IgD-negative memory B cell (primary cell): Measurements from ENCODE around the gene SGK2. TPM values are rescaled to one million over a fixed set of nuclear protein-coding genes. Genes with fewer than 3 reads are reported as not detected.

Source experiments
- H3K27ac Mint-ChIP-seq, 3 donors: one replicate each; pipeline ENCODE4 v1.8.0; 2020 to 2022; ENCODE audit warnings: mild to moderate bottlenecking in 3 of 3, mixed read lengths in 3 of 3, moderate library complexity in 1 of 3
- H3K27me3 Mint-ChIP-seq: one replicate; pipeline ENCODE4 v1.8.0; 2021; ENCODE audit warnings: mixed read lengths
- H3K36me3 Mint-ChIP-seq: one replicate; pipeline ENCODE4 v1.8.0; 2020; ENCODE audit warnings: mild to moderate bottlenecking, mixed read lengths
- H3K4me1 Mint-ChIP-seq, 3 donors: one replicate each; pipeline ENCODE4 v1.8.0; 2020 to 2022; ENCODE audit warnings: mixed read lengths in 3 of 3, mild to moderate bottlenecking in 1 of 3
- H3K4me3 Mint-ChIP-seq, 4 donors: one replicate each; pipeline ENCODE4 v1.8.0; 2020 to 2022; ENCODE audit warnings: mild to moderate bottlenecking in 4 of 4, mixed read lengths in 4 of 4, moderate library complexity in 3 of 4
- H3K9me3 Mint-ChIP-seq, 3 donors: one replicate each; pipeline ENCODE4 v1.8.0; 2020 to 2021; ENCODE audit warnings: mixed read lengths in 3 of 3, mild to moderate bottlenecking in 1 of 3
- polyA plus RNA-seq: library from polyadenylated mRNA; unstranded; fragments of 300-500 nt; fragmentation: Illumina TruSeq; gene quantifications from one replicate; pipeline ENCODE4 v1.2.3, GENCODE V29; 2021

Gene SGK2
- polyA plus RNA-seq, 1 donor from 2014 or later = not detected

DNA sequence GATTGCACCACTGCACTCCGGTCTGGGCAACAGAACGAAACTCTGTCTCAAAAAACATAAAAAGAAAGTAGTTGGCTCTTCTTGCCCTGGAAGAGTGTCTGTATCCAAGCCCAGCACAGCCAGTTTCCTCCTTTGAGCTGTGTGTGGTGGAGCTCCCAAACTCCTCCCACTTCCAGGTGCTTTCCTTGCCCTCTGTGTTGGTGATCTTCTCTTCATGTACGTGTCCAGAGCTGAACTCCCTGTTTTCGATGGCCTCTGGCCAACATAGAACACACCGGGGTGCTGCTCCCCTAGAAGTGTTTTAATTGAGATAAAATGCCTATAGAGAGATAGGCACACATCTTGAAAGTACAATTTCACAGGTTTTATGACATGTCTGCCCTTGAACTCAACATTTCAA lies 16.7 kb upstream of the SGK2 start:
- no peaks in the 10 kb centered on the region for H3K36me3 Mint-ChIP-seq
- no peaks in the 10 kb centered on the region for H3K4me1 Mint-ChIP-seq
- no peak overlapping the region for H3K4me3 Mint-ChIP-seq
- H3K27me3 Mint-ChIP-seq = no peaks in the 10 kb centered on the region
- H3K27ac Mint-ChIP-seq = no peak overlapping the region
- H3K9me3 Mint-ChIP-seq = no peaks in the 10 kb centered on the region

DNA sequence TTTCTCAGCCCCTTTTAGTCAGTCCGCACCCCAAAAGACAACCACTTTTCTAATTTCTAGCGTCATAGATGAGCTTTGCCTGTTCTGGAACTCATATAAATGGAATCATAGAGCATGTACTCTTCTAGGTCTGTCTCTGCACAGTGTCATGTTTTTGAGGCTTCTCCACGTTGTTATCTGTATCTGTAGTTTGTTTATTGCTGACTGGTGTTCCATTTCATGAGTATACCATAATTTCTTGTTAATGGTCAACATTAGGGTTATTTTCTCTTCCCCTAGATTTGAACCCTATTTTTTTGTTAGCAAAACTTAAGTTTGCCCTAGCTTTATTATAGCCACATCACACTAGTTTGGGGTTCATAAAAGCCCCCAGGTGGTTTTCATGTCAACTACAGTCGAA lies 16.2 kb upstream of the SGK2 start:
- no peak overlapping the region for H3K4me3 Mint-ChIP-seq
- peaks cover 0 to 3% (median 2%) of the 10 kb centered on the region in 3 donors for H3K9me3 Mint-ChIP-seq
- H3K27me3 Mint-ChIP-seq = no peaks in the 10 kb centered on the region
- H3K36me3 Mint-ChIP-seq = peaks cover 3% of the 10 kb centered on the region
- no peaks in the 10 kb centered on the region for H3K4me1 Mint-ChIP-seq
- H3K27ac Mint-ChIP-seq = no peak overlapping the region

DNA sequence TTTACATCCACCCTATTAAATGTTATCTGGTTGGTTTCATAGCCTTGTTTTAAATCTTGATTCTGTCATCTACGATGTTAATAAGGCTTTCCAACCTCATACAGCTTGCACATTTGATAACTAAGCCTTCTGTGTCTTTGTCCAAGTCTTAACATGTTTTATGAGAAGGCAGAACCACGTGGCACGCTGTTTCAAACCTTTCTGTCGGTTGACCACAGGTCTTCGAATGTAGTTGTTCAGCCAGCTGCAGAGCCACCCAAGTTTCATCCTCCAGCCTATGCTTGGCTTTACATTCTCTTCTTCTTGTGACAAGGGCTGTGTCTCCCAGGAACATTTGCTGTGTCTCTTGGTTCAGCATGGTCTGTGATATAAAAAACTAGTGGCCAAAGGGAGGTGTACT lies 15.7 kb upstream of the SGK2 start:
- no peaks in the 10 kb centered on the region for H3K27me3 Mint-ChIP-seq
- peaks cover 3% of the 10 kb centered on the region for H3K36me3 Mint-ChIP-seq
- H3K4me1 Mint-ChIP-seq = no peaks in the 10 kb centered on the region
- no peak overlapping the region for H3K4me3 Mint-ChIP-seq
- H3K27ac Mint-ChIP-seq = peak overlapping the region in 1 of 3 donors; percentile 32
- peaks cover 0 to 3% (median 2%) of the 10 kb centered on the region in 3 donors for H3K9me3 Mint-ChIP-seq

DNA sequence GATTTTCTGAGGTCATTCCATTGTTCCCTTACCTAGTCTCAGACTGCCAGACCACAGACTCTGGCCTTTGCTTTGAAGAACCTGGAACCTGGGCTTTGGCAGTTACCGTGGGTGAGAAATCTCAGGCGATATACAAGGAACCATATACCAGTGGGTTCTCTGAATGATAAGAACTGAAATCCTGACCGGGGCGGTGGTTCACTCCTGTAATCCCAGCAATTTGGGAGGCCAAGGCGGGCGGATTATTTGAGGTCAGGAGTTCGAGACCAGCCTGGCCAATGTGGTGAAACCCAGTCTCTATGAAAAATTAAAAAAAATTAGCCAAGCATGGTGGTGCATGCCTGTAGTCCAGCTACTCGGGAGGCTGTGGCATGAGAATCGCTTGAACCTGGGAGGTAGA lies 14.3 kb upstream of the SGK2 start:
- H3K36me3 Mint-ChIP-seq = peaks cover 5% of the 10 kb centered on the region
- H3K27ac Mint-ChIP-seq = no peak overlapping the region
- H3K4me1 Mint-ChIP-seq = no peaks in the 10 kb centered on the region
- no peaks in the 10 kb centered on the region for H3K27me3 Mint-ChIP-seq
- peaks cover 0 to 3% (median 2%) of the 10 kb centered on the region in 3 donors for H3K9me3 Mint-ChIP-seq
- H3K4me3 Mint-ChIP-seq = no peak overlapping the region

DNA sequence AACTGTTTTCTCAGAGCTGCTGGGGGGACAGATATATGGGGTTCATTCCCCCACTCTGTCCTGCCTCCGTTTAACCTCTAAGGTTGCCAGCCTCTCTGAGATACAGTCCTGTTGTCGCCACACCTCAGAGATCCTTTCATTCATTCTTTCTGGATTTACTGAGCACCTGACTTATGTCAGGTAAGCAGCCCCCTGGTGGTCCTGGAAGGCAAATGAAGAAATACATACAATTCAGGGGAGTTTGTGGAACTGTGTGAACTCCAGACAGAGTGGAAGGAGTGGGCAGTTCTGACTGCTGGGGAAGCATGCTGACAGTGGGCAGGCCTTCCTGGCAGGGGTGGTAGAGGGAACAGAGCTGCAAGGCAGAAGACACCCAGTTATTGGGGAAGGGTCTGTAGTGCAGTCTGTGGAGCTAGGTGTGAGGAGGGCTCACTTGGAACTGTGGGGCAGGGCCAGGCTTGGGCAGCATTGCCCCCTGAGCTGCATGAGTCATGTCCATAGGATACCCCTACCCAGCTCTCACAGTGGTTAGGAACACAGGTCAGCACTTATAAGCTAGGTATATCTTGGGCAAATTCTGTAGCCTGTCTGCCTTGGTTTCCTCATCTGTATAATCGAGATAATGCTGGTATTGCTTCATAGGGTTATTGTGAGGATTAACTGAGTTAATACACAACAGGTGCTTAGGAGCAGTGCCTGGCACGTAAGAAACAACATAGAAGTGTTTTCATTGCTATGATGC lies 12.8 kb upstream of the SGK2 start:
- Mint-ChIP-seq H3K9me3 (peaks cover 0 to 3% (median 2%) of the 10 kb centered on the region in 3 donors), H3K27ac (no peak overlapping the region), H3K36me3 (peaks cover 5% of the 10 kb centered on the region), H3K4me3 (no peak overlapping the region), H3K27me3 (no peaks in the 10 kb centered on the region), H3K4me1 (no peaks in the 10 kb centered on the region)

DNA sequence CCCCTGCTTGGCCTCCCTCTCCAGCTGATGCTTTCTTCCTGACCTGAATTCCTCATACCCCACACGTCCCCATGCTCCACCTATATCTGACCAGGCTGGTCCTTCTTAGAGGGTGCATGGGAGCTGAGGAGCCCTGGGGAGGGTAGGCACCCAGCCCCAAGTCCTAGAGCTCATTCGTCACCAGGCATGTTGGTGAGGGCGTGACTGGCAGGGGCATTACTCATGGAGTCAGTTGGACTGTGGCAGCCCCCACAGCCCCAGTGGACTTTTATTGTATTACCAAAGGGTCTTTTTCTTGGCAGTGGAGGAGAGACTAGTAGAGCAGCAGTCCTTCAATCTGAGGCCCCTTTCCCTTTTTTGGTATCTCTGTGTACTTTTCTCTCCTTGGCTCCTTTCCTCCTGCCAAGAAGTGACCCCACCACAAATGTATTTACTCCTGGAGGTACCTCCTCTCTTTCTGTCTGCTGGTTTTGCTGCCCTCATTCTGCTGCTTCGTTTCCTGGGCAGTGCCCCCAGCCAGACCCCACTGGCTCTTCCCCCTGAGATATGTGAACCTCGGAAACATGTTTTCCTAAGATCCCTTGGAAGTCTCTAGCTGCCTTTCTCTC lies 10.4 kb upstream of the SGK2 start:
- Mint-ChIP-seq H3K27me3 (no peaks in the 10 kb centered on the region), H3K9me3 (peaks cover 0 to 3% (median 2%) of the 10 kb centered on the region in 3 donors), H3K4me3 (no peak overlapping the region), H3K4me1 (peaks cover 0 to 4% (median 0%) of the 10 kb centered on the region in 3 donors), H3K36me3 (peaks cover 8% of the 10 kb centered on the region), H3K27ac (peak overlapping the region in 1 of 3 donors; percentile 71)

DNA sequence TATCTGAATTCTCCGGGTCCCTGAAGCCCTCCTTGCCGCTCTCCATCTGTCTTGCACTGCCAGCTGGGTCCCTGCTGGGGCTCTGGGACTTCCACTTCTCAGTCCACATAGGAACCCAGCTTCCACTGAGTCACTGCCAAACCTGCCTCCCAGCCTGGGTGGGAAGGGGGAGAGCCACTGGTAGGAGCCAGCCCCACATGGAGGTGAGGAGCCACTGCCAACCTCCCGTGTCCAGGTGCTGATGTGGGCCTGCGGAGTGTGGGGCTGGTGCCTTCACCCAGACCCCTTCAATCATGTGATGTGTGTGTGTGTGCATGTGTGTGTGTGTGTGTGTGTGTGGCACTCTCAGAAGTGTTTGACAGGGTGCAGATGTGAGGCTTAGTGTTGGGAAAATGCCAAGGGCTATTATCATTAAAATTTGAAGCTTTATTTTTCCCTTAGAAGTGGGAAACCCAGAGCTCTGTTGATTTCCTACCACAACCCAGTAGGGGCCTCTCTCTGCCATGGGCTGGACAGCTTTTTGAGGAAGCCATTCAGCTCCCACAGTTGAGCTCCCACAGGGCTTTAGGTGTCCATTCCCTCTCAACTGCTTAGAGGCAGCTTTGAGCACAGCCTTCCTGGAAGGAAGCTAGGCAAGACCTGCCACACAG lies 9.3 kb upstream of the SGK2 start:
- Mint-ChIP-seq H3K36me3 (peaks cover 8% of the 10 kb centered on the region), H3K4me1 (peaks cover 0 to 4% (median 0%) of the 10 kb centered on the region in 3 donors), H3K9me3 (peaks cover 0 to 3% (median 2%) of the 10 kb centered on the region in 3 donors), H3K27ac (no peak overlapping the region), H3K4me3 (no peak overlapping the region), H3K27me3 (no peaks in the 10 kb centered on the region)

DNA sequence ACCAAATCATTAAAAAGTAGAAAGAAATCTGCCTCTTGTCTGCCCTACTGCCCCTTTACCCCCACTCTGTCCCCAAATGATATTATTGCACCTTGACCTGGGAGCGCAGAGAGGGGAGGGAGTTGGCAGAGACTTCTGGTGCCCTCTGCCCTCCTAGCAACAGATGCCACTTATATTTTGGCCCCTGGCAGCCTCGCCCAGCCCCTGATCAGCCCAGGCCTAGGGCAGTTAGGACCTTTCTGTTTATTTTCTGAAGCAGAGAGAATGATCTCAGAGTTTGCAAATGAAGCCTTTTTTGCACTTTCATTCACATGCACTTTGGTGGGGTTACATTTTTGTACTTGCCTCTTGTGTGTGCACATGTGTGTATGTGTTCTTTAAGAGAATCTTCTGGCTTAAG lies 8.4 kb upstream of the SGK2 start:
- H3K27ac Mint-ChIP-seq = no peak overlapping the region
- H3K36me3 Mint-ChIP-seq = peaks cover 8% of the 10 kb centered on the region
- no peaks in the 10 kb centered on the region for H3K27me3 Mint-ChIP-seq

DNA sequence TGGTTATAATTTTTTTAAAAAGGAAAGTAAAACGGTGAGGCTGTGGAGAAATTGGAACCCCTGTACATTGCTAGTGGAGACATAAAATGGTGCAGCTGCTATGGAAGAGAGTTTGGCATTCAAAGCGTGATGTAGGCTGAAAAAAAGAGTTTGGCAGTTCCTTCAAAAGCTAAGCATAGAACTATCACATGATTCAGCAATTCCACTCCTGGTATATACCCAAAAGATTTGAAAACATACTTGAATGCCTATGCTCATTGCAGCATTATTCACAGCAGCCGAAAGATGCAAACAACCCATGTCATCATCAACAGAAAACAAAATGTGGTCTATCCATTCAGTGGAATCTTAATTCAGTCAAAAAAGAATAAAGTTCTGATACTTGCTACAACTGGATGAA lies 4.5 kb upstream of the SGK2 start:
- H3K4me3 Mint-ChIP-seq = no peak overlapping the region
- peaks cover 0 to 4% (median 0%) of the 10 kb centered on the region in 3 donors for H3K4me1 Mint-ChIP-seq
- H3K27ac Mint-ChIP-seq = no peak overlapping the region
- H3K27me3 Mint-ChIP-seq = peaks cover 4% of the 10 kb centered on the region
- peaks cover 3% of the 10 kb centered on the region for H3K36me3 Mint-ChIP-seq
- H3K9me3 Mint-ChIP-seq = no peaks in the 10 kb centered on the region

More for the DNA sequence above, 8.4 kb upstream of the SGK2 start:
- Mint-ChIP-seq H3K4me1 (peaks cover 0 to 4% (median 0%) of the 10 kb centered on the region in 3 donors), H3K9me3 (peaks cover 0 to 3% (median 2%) of the 10 kb centered on the region in 3 donors), H3K4me3 (no peak overlapping the region)

DNA sequence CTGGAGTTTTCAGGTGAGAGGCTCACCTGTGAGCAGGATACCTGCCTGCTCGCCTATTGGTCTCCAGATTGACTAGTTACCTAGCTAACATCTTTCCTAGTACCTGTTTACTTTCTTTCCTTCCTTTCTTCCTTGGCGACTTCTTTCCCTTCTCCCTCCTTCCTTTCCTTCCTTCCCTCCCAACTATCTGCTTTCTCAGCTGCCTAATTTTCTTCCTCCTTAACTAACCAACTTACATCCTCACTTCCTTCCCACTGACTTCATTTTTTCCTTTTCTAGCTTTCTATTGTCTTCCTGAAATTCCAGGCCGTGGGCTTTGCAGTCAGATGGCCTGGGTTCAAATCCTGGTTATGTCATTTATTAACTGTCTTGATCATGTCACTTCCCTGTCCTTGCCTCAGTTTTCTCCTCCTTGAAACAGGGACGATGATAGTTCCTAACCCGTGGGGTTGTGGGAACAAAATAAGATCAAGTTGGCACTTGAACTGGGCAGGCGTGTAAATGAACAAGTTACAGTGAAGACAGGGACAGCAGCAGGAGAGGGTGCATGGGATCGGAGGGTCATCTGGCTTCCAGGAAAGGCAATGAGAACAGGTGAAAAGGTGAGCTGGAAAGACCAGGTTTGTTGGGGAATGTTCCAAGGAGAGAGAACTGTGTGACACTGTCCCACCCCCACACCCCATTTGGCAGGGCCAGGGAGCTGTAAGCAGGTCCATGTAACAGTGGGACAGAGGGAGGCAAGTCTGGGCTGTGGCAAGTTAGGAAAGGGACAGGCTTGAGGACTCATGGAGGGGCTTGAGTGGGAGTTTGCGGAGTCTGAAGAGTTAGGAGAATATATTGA lies 540 bp downstream of the SGK2 start:
- Mint-ChIP-seq H3K27me3 (peaks cover 4% of the 10 kb centered on the region), H3K4me1 (peaks cover 0 to 1% (median 0%) of the 10 kb centered on the region in 3 donors), H3K36me3 (no peaks in the 10 kb centered on the region), H3K4me3 (no peak overlapping the region), H3K27ac (no peak overlapping the region), H3K9me3 (no peaks in the 10 kb centered on the region)

DNA sequence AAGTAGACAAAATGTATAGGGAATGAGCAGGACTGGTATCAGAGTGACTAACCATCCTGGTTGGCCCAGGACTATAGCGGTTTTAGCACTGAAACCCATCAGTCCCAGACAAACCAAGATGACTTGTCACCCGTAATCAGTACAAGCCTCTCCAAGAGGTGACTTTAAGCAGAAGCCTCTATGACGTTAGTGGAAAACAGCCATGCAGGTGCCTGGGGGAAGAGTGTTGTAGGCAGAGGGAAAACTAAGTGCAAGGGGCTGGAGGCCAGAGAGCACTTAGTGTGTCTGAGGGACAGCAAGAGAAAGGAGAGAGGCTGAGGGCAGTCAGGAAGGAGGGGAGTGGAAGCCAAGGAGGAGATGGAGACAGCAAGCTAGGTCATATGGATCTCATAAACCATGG lies 2.1 kb downstream of the SGK2 start:
- Mint-ChIP-seq H3K36me3 (no peaks in the 10 kb centered on the region), H3K4me1 (peaks cover 0 to 1% (median 0%) of the 10 kb centered on the region in 3 donors), H3K9me3 (no peaks in the 10 kb centered on the region), H3K27ac (peak overlapping the region in 1 of 3 donors; percentile 26), H3K27me3 (peaks cover 4% of the 10 kb centered on the region), H3K4me3 (no peak overlapping the region)

DNA sequence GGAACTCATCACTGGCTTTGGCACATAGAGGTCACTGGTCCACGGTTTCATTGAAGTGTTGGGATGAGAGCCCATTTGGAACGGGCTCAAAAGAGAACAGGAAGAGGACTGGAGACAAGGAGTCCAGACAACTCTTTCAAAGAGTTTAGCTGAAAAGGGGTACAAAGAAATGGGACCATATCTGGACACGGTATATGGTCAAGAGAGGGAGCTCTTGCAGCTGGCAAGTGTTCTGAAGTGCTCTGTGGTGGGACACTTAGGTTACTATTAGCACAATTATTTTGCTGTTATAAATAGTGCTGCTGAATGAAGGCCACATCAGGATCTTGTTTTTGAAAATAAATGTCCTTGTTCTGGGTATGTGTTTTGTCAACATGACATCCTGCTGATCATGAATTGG lies 4.6 kb downstream of the SGK2 start:
- Mint-ChIP-seq H3K36me3 (no peaks in the 10 kb centered on the region), H3K27me3 (peaks cover 3% of the 10 kb centered on the region), H3K4me3 (no peak overlapping the region), H3K4me1 (peaks cover 0 to 1% (median 0%) of the 10 kb centered on the region in 3 donors), H3K27ac (no peak overlapping the region), H3K9me3 (no peaks in the 10 kb centered on the region)

DNA sequence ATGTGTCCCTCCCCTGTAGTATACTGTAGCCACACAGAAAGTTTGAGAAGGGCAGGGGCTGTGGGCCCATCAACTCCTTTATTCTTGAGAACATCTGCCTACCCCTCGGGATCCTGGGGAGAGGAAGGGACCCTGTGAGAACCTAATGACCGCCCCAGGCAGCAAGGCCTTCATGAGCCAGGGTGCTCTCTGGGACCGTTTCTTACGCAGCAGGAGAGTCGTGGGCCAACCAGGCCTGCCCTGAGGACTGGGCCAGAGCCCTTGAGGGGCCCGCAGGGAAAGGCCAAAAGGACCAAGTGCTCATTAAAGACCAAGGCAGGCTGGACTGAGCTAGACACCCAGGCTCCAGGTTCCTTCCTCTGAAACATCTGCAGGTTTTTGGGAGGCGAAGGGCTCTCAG lies 5.2 kb downstream of the SGK2 start:
- no peaks in the 10 kb centered on the region for H3K27me3 Mint-ChIP-seq
- H3K4me3 Mint-ChIP-seq = no peak overlapping the region
- peaks cover 0 to 1% (median 0%) of the 10 kb centered on the region in 3 donors for H3K4me1 Mint-ChIP-seq
- no peaks in the 10 kb centered on the region for H3K9me3 Mint-ChIP-seq
- H3K27ac Mint-ChIP-seq = no peak overlapping the region
- no peaks in the 10 kb centered on the region for H3K36me3 Mint-ChIP-seq

DNA sequence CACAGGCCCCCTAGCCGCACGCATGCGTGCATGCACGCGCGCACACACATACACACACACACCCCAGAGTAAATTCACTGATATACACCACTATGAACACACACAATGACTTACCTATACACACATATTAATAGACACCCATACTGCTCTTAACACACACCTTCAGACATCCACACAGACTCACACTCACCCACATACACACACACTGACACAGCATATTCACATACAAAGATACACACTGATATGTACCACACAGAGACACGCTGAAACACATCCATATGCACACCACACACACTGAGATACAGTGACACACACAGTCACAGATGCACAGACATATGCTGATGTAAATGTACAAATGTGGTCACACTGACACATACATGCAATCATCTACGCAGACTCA lies 5.6 kb downstream of the SGK2 start:
- H3K27ac Mint-ChIP-seq = no peak overlapping the region
- H3K27me3 Mint-ChIP-seq = no peaks in the 10 kb centered on the region
- no peaks in the 10 kb centered on the region for H3K36me3 Mint-ChIP-seq
- H3K9me3 Mint-ChIP-seq = no peaks in the 10 kb centered on the region
- H3K4me3 Mint-ChIP-seq = no peak overlapping the region
- peaks cover 0 to 1% (median 0%) of the 10 kb centered on the region in 3 donors for H3K4me1 Mint-ChIP-seq
